HG03571 (cell line): Measurements from ENCODE around the gene UNC5C.

Experiments used
- ATAC-seq: cut with Tn5 transposase; IDR thresholded peaks from one replicate; pipeline ENCODE4 v1.9.1; 2021; ENCODE audit not compliant: unreplicated experiment

Gene UNC5C

GRCh38 chr4:95548738-95549245 is at the start of gene UNC5C:
Gene UNC5C, minus strand, starts transcription at chr4:95548973.
- ATAC-seq, result no peak

GRCh38 chr4:95596676-95597075 is 47.9 kb upstream of the UNC5C start:
- no peak for ATAC-seq

- no peak for ATAC-seq
Observed at GRCh38 chr4:95594629-95595028, 45.9 kb upstream of the UNC5C start.

GRCh38 chr4:95594013-95594412 is 45.2 kb upstream of the UNC5C start:
- no peak for ATAC-seq

GRCh38 chr4:95591278-95591677 is 42.5 kb upstream of the UNC5C start:
- ATAC-seq, result no peak

GRCh38 chr4:95590615-95591014 is 41.8 kb upstream of the UNC5C start:
- ATAC-seq, result no peak

- no peak for ATAC-seq
Observed at GRCh38 chr4:95585016-95585695, 36.4 kb upstream of the UNC5C start.

GRCh38 chr4:95580226-95580625 is 31.5 kb upstream of the UNC5C start:
- ATAC-seq, result no peak

- no peak for ATAC-seq
Observed at GRCh38 chr4:95572304-95572991, 23.7 kb upstream of the UNC5C start.

GRCh38 chr4:95571577-95571976 is 22.8 kb upstream of the UNC5C start:
- ATAC-seq, result no peak

- no peak for ATAC-seq
Observed at GRCh38 chr4:95563638-95564337, 15.0 kb upstream of the UNC5C start.

GRCh38 chr4:95560774-95561173 is 12.0 kb upstream of the UNC5C start:
- ATAC-seq, result no peak

- no peak for ATAC-seq
Observed at GRCh38 chr4:95556207-95556859, 7.6 kb upstream of the UNC5C start.

GRCh38 chr4:95552942-95553550 is 4.3 kb upstream of the UNC5C start:
- no peak for ATAC-seq

GRCh38 chr4:95551653-95552052 is 2.9 kb upstream of the UNC5C start:
- no peak for ATAC-seq

GRCh38 chr4:95550115-95550987 is 1.6 kb upstream of the UNC5C start:
- ATAC-seq, result no peak

GRCh38 chr4:95549246-95550114 is 707 bp upstream of the UNC5C start:
- ATAC-seq, result peak; percentile 85

GRCh38 chr4:95547715-95548471 is 880 bp downstream of the UNC5C start:
- no peak for ATAC-seq
